Loucy (cell line): ENCODE results near the gene TAB3.

Source experiments
- CTCF ChIP-seq: fragments of 200-600 bp; sonication (generic); conservative IDR thresholded peaks from 2 replicates; pipeline ENCODE4 v1.5.1; 2014; ENCODE audit warnings: mild to moderate bottlenecking, antibody characterized with exemption, low read length
- EZH2phosphoT487 ChIP-seq: fragments of 200-600 bp; IDR thresholded peaks from 2 replicates; pipeline ENCODE4 v1.6.1; 2018; ENCODE audit warnings: antibody characterized with exemption, mild to moderate bottlenecking, moderate library complexity, borderline replicate concordance

- TF ChIP-seq CTCF (peak; percentile 42), EZH2phosphoT487 (no peak)
Observed at GRCh38 chrX:30822068-30822681, 66.9 kb downstream of the TAB3 start.
